Neural cell (in vitro differentiated cells): ENCODE results near the gene MEOX1. TPM values are rescaled to one million over a fixed set of nuclear protein-coding genes. Genes with fewer than 3 reads are reported as not detected.

Experiments
- H2AFZ ChIP-seq: fragments of 200-600, 300-800 bp; sonication (generic), shearing (Covaris generic); 2 replicates; pipeline ENCODE4 v1.6.0; 2014; ENCODE audit warnings: low read depth, mild to moderate bottlenecking, antibody characterized with exemption, low read length, moderate library complexity
- H3F3A ChIP-seq: fragments of 200-600 bp; shearing (Covaris generic); 2 replicates; pipeline ENCODE4 v1.6.1; 2016; ENCODE audit warnings: mild to moderate bottlenecking, moderate library complexity, mixed read lengths, antibody characterized with exemption, low read length; ENCODE audit not compliant: insufficient read depth, poor library complexity, severe bottlenecking
- H3K27ac ChIP-seq: fragments of 200-600, 300-800 bp; sonication (generic), shearing (Covaris generic); 2 replicates; pipeline ENCODE4 v1.5.1; 2014; ENCODE audit warnings: mild to moderate bottlenecking, low read length, moderate library complexity
- H3K27me3 ChIP-seq: fragments of 300-800, 200-600 bp; sonication (generic), shearing (Covaris generic); 2 replicates; pipeline ENCODE4 v1.6.0; 2014; ENCODE audit warnings: mild to moderate bottlenecking, low read depth, low read length, moderate library complexity; ENCODE audit not compliant: insufficient read depth
- H3K36me3 ChIP-seq: fragments of 300-800, 200-600 bp; sonication (generic), shearing (Covaris generic); 2 replicates; pipeline ENCODE4 v1.5.1; 2014; ENCODE audit warnings: mild to moderate bottlenecking, antibody characterized with exemption, low read length, moderate library complexity; ENCODE audit not compliant: insufficient read depth
- H3K4me2 ChIP-seq: fragments of 300-800, 200-600 bp; sonication (generic), shearing (Covaris generic); 2 replicates; pipeline ENCODE4 v1.6.0; 2014; ENCODE audit warnings: mild to moderate bottlenecking, low read length
- H3K4me3 ChIP-seq: fragments of 300-800, 200-600 bp; sonication (generic), shearing (Covaris generic); 2 replicates; pipeline ENCODE4 v1.5.1; 2014; ENCODE audit warnings: mild to moderate bottlenecking, low read length, moderate library complexity
- H3K79me2 ChIP-seq: fragments of 200-600 bp; shearing (Covaris generic); replicated peaks from 2 replicates; pipeline ENCODE4 v1.6.0; 2014; ENCODE audit warnings: mild to moderate bottlenecking, low read length, moderate library complexity; ENCODE audit not compliant: insufficient read depth
- H3K9ac ChIP-seq: fragments of 300-800, 200-600 bp; sonication (generic), shearing (Covaris generic); 2 replicates; pipeline ENCODE4 v1.6.1; 2016; ENCODE audit warnings: mild to moderate bottlenecking, low read length, mixed read lengths
- H3K9me2 ChIP-seq: fragments of 200-600 bp; shearing (Covaris generic); 2 replicates; pipeline ENCODE4 v1.6.1; 2016; ENCODE audit warnings: mild to moderate bottlenecking, low read length, mixed read lengths; ENCODE audit not compliant: insufficient read depth
- H3K9me3 ChIP-seq: fragments of 200-600, 300-800 bp; sonication (generic), shearing (Covaris generic); 2 replicates; pipeline ENCODE4 v1.6.1; 2016; ENCODE audit warnings: mild to moderate bottlenecking, mixed run types, low read length, moderate library complexity, mixed read lengths
- H4K20me1 ChIP-seq: fragments of 200-600 bp; shearing (Covaris generic); 2 replicates; pipeline ENCODE4 v1.6.1; 2016; ENCODE audit warnings: mild to moderate bottlenecking, mixed run types; ENCODE audit not compliant: insufficient read depth
- EP300 ChIP-seq: fragments of 450-650 bp; conservative IDR thresholded peaks from 2 replicates; pipeline ENCODE4 v1.6.1; 2014; ENCODE audit warnings: antibody characterized with exemption, mild to moderate bottlenecking, moderate library complexity; ENCODE audit not compliant: poor library complexity, severe bottlenecking
- EZH2 ChIP-seq: fragments of 200-600, 300-800 bp; shearing (Covaris generic), sonication (generic); IDR thresholded peaks from 2 replicates; pipeline ENCODE4 v1.6.1; 2014; ENCODE audit warnings: antibody characterized with exemption, low read length, borderline replicate concordance, mild to moderate bottlenecking; ENCODE audit not compliant: insufficient read depth, poor library complexity, severe bottlenecking
- MXI1 ChIP-seq: fragments of 450-650 bp; conservative IDR thresholded peaks from 2 replicates; pipeline ENCODE4 v1.6.1; 2014; ENCODE audit warnings: antibody characterized with exemption, mild to moderate bottlenecking; ENCODE audit not compliant: poor library complexity, severe bottlenecking
- POLR2AphosphoS5 ChIP-seq: IDR thresholded peaks from 2 replicates; pipeline ENCODE4 v1.6.1; 2012
- RAD21 ChIP-seq: fragments of 450-650 bp; conservative IDR thresholded peaks from 2 replicates; pipeline ENCODE4 v1.6.1; 2014; ENCODE audit warnings: antibody characterized with exemption, mild to moderate bottlenecking, moderate library complexity
- SMC3 ChIP-seq: fragments of 450-650 bp; conservative IDR thresholded peaks from 2 replicates; pipeline ENCODE4 v1.6.1; 2014; ENCODE audit warnings: antibody characterized with exemption, mild to moderate bottlenecking, moderate library complexity; ENCODE audit not compliant: poor library complexity
- TAF1 ChIP-seq: IDR thresholded peaks from 2 replicates; pipeline ENCODE4 v1.6.1; 2012; ENCODE audit warnings: low read depth
- polyA plus RNA-seq: library from polyadenylated mRNA; depleted of rRNA; stranded (reverse); fragments of >200 nt; gene quantifications from 2 replicates; pipeline ENCODE4 v1.2.3, GENCODE V29; 2014
- TF ChIP-seq, protein P1 (sequence below): fragments of 450-650 bp; IDR thresholded peaks from 2 replicates; pipeline ENCODE4 v1.5.1; 2014; ENCODE audit warnings: antibody characterized with exemption, mild to moderate bottlenecking, moderate library complexity; ENCODE audit not compliant: poor library complexity, severe bottlenecking
- TF ChIP-seq, protein P2 (sequence below): IDR thresholded peaks from 2 replicates; pipeline ENCODE4 v1.6.1; 2012; ENCODE audit warnings: borderline replicate concordance

The MEOX1 gene
- polyA plus RNA-seq, 1 donor from 2014 or later, result 0.50 TPM

DNA sequence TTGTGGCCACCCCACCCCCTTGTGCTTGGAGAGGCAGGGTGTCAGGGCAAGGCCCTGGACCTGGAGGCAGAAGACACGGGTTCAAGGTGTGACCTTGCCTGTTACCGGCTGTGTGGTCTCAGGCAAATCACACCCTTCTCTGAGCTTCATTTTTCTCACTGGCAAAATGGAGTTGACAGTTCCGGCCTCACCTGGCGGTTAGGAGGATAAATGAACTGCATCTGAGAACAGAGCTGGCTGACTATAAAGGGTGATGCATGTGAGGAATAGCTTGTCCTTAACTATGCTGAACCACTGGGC, 4.2 kb upstream of the MEOX1 start:
- Histone ChIP-seq H3K36me3 (no peaks in the 10 kb centered on the region), H4K20me1 (no peaks in the 10 kb centered on the region), H3K9me2 (no peaks in the 10 kb centered on the region), H3K27me3 (no peaks in the 10 kb centered on the region), H3K79me2 (no peaks in the 10 kb centered on the region), H2AFZ (no peak overlapping the region), H3K9ac (no peak overlapping the region), H3K27ac (no peak overlapping the region), H3K4me2 (no peak overlapping the region), H3F3A (no peaks in the 10 kb centered on the region), H3K4me3 (no peak overlapping the region), H3K9me3 (no peaks in the 10 kb centered on the region)
- no peak for TF ChIP-seq EP300
- TF ChIP-seq MXI1, result no peak
- no peak for TF ChIP-seq SMC3
- TF ChIP-seq, protein P1, sequence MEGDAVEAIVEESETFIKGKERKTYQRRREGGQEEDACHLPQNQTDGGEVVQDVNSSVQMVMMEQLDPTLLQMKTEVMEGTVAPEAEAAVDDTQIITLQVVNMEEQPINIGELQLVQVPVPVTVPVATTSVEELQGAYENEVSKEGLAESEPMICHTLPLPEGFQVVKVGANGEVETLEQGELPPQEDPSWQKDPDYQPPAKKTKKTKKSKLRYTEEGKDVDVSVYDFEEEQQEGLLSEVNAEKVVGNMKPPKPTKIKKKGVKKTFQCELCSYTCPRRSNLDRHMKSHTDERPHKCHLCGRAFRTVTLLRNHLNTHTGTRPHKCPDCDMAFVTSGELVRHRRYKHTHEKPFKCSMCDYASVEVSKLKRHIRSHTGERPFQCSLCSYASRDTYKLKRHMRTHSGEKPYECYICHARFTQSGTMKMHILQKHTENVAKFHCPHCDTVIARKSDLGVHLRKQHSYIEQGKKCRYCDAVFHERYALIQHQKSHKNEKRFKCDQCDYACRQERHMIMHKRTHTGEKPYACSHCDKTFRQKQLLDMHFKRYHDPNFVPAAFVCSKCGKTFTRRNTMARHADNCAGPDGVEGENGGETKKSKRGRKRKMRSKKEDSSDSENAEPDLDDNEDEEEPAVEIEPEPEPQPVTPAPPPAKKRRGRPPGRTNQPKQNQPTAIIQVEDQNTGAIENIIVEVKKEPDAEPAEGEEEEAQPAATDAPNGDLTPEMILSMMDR, result no peak

DNA sequence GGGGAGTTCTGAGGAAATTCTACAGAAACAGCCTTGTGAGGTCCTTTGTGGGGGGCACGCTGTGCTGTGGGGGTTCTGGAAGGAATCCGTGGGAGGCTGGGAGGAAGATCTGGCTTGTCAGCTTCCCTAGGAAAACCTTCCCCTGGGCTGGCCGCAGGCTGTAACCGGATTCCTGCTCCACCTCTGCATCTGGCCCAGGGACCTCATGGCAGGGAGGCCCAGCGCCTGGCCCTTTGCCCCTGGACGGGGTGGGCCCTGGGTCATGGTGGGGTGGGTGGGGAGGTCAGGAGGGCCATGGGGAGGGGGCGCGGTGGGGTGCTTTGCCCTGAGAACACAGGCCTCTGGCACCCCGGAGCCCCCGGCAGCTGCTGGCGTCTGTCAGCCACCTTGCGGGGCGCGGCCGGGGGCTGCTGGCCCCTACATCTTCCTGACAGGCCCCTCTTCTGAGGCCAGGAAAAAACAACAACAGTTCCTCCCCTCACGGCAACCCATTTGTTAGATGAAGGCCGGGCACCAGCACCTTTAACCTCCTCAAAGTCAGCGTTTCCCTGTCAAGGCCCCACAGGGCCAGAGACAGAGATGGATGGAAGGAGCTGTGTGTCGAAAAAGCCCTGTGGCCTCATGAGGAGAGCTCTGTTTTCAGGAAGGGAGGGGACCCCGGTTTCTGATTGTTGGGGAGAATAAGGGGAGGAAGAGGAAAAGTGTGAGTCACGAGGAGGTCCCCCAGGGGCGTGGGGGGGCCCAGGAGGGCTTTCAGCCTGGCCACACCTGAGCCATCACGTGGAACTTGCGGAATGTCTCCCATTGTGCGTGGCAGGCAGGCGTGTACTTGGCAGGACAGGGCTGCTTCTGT, 3.6 kb upstream of the MEOX1 start:
- Histone ChIP-seq H2AFZ (no peak overlapping the region), H3K79me2 (no peaks in the 10 kb centered on the region), H3K9me2 (no peaks in the 10 kb centered on the region), H3K9ac (no peak overlapping the region), H3K36me3 (no peaks in the 10 kb centered on the region), H3K27ac (no peak overlapping the region), H3K9me3 (no peaks in the 10 kb centered on the region), H3K4me3 (no peak overlapping the region), H4K20me1 (no peaks in the 10 kb centered on the region), H3K27me3 (no peaks in the 10 kb centered on the region), H3K4me2 (no peak overlapping the region), H3F3A (no peaks in the 10 kb centered on the region)
- TF ChIP-seq EP300 (no peak), SMC3 (no peak), TAF1 (no peak), POLR2AphosphoS5 (no peak), MXI1 (no peak), EZH2 (no peak), RAD21 (no peak)
- TF ChIP-seq, protein P1, result no peak
- TF ChIP-seq, protein P2, sequence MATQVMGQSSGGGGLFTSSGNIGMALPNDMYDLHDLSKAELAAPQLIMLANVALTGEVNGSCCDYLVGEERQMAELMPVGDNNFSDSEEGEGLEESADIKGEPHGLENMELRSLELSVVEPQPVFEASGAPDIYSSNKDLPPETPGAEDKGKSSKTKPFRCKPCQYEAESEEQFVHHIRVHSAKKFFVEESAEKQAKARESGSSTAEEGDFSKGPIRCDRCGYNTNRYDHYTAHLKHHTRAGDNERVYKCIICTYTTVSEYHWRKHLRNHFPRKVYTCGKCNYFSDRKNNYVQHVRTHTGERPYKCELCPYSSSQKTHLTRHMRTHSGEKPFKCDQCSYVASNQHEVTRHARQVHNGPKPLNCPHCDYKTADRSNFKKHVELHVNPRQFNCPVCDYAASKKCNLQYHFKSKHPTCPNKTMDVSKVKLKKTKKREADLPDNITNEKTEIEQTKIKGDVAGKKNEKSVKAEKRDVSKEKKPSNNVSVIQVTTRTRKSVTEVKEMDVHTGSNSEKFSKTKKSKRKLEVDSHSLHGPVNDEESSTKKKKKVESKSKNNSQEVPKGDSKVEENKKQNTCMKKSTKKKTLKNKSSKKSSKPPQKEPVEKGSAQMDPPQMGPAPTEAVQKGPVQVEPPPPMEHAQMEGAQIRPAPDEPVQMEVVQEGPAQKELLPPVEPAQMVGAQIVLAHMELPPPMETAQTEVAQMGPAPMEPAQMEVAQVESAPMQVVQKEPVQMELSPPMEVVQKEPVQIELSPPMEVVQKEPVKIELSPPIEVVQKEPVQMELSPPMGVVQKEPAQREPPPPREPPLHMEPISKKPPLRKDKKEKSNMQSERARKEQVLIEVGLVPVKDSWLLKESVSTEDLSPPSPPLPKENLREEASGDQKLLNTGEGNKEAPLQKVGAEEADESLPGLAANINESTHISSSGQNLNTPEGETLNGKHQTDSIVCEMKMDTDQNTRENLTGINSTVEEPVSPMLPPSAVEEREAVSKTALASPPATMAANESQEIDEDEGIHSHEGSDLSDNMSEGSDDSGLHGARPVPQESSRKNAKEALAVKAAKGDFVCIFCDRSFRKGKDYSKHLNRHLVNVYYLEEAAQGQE, result no peak
